NCI-H2196 treated with DMSO at 0.1 percent for 48 hours (cell line): ENCODE data around the gene SMAD3.

Experiments
- DNase-seq: peaks from one replicate; lab custom pipeline; 2025; ENCODE audit not compliant: unreplicated experiment; lab: John Stamatoyannopoulos, UW

SMAD3 gene

DNA sequence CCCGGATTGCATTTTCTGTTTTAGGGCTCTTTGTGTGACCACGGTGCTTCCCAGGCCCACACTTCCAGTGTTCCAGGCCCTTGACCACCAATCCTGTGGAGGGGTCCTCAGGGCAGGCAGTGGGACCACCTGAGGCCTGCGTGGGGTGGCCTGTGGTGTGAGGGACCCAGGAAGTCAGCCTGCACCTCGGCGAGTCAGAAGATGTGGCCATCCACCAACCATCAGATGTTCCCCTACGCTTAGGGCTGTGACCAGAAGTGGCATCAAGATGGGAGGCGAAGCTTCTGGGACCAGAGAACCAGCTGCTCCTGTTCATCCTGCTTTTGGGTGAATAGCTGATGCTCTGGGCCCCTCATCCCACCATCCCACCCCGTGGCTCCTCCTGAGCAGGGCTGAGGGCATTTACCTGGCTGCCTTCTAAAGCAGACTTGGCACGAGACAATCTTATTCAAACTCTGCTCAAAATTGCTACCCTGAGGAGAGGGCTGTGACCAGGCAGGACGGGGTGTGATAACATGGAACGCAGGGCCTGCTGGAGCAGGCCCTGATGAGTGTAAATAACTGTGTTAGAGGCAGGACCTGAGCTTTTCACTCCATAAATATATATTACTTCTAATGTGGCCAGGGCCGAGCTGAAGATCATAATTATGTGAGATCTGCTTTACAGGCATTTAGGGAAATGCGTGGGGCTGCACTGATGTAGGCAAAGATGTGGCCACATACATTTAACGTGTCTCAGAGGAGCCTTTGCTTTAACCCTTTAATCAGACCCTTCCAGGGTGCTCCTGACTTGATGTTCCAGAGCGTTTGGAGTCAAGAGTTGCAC, 28.8 kb downstream of the SMAD3 start:
- DNase-seq: no peak

DNA sequence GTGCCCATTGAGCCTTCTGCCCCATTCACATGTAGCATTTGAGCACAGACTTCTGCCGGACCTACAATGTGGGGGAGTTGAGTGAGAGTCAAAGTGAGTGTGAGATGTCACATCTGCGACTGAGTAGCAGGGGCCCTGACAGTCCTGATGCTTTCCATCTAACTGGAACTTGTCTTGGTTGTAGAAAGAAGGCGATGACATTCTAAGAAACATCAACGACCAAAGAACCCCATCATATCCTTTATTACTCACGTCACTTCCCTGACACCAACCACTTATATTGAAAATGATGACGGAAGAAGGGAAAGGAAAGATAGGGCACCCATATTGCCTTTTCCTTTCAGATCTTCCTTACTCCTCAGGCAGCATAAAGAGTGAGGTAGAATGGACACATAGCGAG, 30.5 kb downstream of the SMAD3 start:
- no peak for DNase-seq

DNA sequence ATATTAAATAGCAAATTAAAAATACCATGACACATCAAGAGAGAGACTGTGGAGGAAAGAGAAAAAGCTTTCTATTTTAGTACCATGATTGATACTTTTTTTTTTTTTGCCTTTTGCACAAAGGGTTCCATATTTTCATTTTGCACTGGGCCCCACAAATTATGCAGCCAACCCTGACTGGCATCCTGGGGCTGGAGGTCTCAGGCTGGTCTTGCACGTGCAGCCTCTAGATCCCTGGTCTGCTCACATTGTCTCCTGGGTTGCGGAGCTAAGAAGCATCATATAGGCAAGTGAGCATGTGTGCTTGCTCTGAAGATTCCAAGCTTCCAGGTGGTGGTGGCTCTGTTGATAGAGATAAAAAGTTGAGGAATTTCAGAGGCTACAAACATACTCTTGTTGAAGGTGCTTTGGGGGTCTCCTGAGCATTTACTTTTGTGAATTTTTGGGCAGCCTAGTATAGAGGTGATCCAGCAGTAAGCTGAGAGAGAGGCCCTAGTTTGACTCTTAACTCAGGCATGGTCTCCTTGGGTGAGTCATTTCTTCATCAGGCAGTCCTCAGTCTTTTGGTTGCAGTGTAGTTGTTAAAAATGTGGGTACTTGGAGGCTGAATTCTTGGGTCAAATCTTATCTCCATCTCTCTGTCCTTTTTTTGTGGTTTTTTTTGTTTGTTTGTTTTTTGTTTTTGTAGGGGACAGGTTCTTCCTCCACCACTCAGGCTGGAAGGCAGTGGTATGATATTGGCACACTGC, 31.3 kb downstream of the SMAD3 start:
- DNase-seq: no peak

DNA sequence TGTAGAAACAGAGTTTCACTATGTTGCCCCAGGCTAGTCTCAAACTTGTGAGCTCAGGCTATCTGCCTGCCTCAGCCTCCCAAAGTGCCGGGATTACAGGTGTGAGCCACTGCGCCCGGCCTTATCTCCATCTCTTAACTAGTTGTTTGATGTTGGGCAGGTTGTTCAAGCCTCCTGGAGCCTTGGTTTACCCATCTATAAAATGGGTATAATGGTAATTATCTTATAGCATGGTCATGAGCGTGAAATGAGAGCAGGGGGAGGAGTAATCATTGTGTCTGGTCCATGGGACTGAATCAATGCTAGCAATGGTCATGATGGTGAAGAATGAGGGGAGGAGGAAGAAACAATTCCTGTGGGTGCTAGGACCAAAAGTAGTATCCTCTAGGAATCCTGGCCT, 32.0 kb downstream of the SMAD3 start:
- no peak for DNase-seq

DNA sequence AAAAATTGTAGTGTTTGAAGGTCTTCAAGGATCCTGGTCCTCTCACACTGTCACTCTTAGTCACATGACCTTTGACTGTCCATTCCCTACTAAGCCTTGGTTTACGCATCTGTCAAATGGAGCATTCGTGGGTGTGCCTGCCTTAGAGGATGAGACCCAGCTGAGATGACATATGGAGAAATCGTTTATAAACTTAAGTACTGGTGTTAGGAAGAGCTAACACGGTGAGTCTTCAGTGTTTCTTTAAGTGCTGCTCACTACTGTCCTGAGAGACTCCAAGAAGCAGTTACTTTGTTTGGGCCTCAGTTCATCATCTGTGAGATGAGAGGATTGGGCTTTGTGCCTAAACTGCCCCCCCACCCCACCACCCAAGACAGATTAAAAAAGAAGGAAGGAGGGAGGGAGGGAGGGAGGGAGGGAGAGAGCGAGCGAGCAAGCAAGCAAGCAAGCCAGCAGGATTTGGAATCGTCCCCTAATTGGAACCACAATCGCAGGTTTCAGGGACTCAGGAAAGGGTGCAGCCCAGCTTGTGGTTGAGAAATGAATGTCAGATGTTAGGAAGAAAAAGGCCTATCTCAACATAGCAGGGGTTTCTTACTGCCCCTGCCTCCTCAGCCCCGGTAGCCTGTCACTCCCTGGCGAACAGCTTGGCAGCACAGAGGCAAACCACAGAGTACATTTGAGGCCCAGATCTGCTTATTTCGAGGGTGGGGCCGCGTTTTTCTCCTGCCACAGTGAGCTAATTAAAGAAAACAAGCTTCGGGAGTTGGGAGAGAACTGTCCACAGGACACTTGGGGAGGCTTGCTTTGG, 32.7 kb downstream of the SMAD3 start:
- no peak for DNase-seq

DNA sequence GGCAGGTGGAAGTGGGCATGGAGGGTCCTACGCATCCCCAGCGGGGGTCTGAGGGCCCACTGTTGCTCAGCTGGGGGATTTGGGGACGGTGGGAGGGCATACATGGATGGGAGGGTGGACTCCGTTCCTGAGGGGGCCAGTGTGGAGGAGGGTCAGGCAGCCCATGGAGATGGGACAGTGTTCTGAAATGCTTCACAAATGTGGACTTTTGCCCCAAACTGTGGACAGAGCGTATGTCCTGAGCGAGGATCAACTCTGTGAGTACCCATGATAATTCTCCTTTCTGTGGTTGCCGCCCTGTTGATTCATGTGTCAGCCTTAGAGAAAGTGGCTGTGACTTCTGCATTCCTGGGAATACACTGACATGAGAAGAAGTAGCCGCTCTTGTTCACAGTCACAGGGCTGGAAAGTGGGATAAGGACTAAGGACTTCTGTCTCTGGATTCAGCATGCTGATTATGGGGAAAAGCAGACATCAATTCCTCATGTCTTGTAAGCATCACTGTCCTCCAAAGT, 33.4 kb downstream of the SMAD3 start:
- DNase-seq: no peak

DNA sequence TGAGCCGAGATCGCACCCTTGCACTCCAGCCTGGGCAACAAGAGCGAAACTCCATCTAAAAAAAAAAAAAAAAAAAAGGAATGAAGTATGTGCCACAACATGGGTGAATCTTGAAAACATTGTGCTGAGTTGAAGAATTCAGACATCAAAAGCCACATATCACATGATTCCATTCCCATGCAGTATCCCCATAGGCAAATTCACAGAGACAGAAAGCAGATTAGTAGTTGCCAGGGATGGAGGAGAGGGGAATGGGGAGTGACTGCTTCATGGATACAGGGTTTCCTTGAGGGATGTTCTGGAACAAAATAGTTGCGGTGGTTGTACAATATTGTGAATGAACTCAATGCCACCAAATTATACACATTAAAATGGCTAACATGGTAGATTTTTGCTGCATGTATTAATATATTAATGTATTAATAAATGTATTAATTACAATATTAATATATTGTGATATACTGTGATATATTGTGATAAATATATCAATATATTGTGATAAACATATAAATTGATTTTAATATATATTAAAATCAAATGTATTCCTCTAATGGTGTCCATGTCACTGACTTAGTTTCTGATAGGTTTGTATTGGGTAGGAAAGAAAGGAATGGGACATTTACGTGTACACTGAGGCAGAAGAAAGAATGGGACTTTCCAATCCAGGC, 34.9 kb downstream of the SMAD3 start:
- no peak for DNase-seq

DNA sequence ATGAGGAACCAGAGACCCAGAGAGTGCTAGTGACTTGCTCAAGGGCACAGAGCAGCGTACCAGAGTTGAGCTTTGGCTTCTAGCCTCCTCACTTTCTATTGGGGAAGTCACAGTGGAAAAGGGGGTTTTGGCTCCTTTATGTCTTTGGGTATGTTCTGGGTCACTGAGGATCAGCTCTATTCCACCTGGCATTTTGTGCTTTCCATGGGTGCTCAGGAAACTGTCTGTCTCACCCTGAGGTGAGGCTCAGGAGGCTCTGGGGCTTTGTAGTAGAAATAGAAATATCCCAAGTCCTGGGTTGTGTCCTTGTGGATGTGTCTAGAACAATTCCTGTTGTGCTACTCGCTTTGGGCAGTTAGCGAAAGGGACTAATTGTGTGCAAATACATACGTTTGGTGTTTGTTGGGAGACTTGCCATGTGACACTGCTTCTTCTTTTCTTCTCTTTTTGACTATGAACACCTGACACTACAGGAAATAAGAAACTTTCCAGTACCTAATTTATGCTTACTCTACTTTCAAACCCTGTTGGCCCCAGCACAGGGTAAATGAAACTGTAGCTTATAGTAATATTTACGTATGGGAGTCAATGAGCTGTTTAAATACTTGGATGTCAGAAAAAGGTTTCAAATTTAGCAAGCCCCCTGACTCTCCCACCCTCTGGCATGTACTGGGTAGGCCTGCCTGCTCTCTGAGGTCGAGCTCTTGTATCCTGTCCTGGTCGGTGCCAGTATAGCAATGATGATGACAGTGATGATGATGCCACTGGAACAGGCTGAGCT, 35.6 kb downstream of the SMAD3 start:
- no peak for DNase-seq

DNA sequence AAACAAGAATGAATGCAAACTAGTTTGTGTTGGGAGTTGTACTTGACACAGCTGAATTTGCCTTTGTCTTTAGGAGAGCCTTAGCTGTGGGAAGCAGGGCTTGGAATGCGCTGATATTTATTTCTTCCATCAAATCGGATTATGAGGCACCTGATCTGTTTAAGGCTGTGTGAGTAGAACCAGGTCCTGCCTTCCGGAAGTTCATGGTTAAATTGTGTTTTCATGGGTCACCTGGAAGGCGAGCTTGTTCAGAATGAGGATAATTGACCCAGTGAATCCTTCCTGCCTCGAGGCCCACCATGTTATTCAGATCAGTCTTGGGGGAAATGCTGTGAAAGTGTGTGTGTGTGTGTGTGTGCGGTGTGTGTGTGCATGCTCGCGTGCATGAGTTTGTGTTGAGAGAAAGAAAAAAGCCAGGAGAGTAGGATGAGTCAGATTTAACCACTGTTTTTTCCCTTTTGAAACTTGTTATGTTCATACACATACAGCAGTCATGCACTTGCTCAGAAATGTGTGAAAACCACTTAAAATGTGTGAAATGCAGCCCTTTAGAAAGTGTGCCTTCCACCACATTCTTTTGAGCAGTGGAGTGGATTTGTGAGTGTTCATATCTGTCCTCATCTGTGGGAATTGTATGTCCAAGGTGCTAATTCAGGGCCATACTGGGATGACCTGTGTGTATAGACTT, 36.7 kb downstream of the SMAD3 start:
- no peak for DNase-seq

DNA sequence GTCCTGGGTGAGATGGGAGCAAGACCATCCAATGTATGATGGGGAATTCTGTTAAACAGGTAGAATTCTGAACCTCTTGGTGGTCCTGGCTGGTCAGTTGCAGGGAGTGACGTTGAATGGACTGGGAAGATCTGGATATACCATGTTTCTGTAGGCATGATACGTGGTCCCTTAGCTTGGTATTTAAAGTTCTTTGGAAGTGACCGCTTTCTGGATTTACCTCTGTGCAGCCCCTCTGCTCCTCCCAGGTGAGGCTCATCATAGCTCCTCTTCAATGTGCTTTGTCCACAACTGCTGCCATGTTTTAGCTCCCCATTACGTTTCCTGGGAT, 37.2 kb downstream of the SMAD3 start:
- DNase-seq: no peak

DNA sequence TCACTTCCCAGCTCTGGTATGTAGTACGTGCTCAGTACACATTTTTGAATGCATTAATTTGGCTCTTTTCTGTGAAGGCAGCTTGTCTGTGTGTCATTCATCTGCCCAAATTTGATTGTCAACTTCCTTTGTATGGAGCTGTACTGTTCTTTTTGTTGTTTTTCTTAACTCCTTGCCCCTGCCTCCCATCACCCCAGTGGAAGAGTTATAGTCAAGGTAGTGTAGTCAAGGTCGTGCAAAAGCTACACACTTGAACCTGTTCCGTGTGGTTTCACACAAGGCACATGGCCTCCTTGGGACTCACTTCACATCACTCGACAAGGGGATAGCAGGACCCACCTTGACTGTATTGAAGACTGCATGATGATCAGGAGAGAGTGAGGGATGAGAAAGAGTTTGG, 37.6 kb downstream of the SMAD3 start:
- DNase-seq: no peak

DNA sequence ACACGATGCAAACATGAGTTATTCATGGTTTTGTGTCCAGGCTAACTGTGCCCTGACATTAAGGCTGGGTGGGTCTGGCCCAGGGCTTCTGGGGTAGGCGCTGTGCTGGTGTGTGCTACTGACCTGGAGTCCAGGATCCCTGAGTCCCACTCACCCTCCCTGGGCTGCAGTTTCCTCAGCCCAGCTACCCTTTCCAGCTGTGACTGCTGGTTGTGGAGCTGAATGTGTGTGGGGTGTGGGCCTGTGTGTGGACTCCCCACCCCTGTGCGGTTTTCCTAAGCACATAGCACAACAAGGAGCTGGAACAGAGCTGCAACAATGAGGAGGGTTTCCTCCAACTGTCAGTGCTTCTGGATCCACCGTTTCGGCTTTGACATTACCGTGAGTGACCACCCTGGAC, 38.0 kb downstream of the SMAD3 start:
- DNase-seq: no peak

DNA sequence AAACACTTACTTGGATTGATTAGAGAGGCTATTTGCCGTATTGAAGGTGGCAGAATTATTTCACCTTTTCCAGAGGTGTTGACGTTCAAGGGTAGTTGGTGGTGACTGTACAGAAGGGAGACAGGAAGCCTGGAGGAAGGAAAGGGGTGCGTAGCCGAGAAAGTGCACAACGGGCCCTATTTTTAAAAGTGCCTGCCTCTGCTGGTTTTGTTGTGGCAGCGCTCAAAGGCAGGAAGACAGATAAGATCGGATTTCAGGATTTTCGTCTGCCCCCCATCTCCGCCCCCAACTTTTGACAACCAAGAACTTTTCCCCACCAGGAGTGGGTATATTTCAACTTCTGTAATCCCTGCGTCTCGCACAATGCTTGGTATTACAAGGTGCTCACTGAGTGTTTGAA, 38.5 kb downstream of the SMAD3 start:
- DNase-seq: no peak

DNA sequence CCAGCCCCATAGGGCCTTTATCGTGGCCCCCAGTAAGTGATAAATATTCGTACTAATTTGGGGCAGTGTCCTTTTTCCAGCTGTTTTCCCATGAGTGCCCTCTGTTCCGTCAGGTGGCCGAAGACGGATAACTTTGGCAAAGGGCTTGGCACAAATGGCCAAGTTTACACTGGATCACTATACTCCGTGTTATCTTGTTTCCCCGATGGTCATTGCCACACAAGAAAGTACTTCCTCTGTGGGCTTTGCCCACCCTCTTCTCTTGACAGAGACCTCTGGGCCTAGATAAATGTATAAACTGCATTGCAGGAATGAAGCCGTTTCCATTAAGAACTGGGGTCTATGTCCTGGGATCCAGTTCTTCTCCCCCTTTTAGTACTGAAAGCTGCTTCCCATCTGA, 39.1 kb downstream of the SMAD3 start:
- no peak for DNase-seq

DNA sequence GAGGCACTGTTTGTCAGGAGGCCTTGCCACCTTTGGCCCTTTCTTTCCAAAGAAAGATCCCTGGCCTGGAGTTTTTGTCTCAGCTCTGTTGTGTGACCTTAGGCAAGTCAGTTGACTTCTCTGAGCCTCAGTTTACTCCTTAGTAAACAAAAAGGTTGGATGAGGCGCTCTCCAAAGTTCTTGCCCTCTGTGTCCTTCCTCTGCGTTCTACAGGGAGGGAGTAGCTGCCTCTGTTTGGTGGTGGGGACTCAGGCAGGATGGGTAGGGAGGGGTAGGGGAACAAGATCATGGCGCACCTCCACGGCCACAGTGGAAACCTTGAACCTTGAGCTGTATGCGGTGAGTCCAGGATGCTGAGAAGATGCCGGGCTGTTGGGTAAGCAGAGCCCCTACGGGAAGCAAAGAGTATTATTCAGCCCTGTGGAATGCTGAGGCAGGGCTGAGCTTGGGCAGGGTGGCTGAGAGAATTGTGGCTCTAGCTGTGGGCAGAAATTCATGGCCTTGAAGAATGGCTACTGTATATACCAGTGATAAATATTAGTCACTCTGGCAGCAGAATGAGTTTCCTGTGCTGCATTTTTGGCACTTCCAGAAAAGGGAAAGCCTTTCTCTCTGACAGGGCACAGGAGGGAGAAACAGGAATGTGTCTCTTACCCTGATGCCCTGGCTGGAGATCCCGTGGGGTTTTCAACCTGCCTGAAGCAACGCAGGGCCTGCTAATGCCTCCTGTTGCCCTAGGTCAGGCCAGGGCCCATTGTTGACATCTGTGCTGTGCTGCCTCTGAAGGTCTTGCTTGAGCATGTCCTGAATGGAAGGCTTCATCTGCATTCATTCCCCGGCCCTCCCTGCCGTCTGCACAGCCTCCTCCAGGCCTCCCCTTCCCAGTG, 39.9 kb downstream of the SMAD3 start:
- DNase-seq: no peak

DNA sequence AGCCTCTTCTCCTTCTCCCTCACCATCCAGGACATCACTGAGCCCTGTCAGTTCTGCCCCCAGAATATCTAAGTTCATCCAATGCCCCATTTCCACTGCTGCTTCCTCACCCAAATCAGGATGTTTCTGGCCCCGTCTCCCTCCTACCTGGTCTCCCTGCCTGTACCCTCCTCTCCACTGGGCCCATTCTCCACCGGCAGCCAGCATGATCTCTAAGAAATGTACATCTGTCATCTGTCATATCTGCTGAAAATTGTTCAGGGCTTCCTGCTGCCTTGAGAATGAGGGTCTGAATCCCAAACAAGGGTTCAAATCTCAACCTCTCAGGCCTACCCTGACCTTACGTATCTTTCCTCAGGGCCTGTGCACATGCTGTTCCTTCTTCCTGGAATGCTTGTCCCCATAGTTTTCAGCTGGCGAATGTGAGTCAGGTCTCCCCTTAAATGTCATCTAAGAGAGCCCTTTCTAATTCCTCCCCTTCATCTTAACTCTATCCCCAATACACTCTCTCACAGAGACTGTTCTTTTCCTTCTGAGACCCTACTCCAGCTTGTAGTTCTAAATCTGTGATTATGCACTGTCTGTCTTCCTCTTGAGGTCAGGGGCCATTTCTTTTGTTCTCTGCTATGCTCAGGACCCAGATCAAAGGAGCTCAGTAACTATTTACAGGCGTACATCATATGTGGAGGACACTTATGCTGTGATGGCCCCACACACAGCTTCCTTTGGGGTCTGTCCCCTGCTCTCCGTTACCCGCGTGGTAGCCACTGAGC, 40.8 kb downstream of the SMAD3 start:
- DNase-seq: no peak

DNA sequence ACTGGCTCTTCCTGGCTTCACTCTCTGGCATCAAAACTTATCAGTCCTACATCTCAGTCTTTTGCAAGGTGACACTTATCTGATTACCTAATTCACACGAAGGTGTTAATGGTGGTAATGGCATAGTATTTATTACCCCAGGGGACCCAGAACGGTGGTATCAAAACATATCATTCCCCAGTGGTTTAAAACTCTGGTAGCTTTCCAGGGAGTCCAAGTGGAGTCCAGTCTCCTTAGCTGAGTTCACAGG, 41.3 kb downstream of the SMAD3 start:
- DNase-seq: no peak
